Sigmoid colon (tissue), 4 donors: ENCODE results near the gene PPFIA4.

ENCODE experiments used
- POLR2AphosphoS5 ChIP-seq, 4 donors: sonication (generic); formaldehyde crosslinking; IDR thresholded peaks; one replicate each; pipeline ENCODE4 v1.6.1; 2017; ENCODE audit warnings: antibody characterized with exemption in 4 of 4
- TF ChIP-seq, protein P1 (sequence below), 4 experiments: fragments of 450-650 bp in 3 of 4; fragments of 200-600 bp in 1 of 4; IDR thresholded peaks; one replicate each; pipeline ENCODE4 v1.5.1; 2016 to 2019; ENCODE audit warnings: antibody characterized with exemption in 4 of 4, mild to moderate bottlenecking in 3 of 4, moderate library complexity in 2 of 4

DNA sequence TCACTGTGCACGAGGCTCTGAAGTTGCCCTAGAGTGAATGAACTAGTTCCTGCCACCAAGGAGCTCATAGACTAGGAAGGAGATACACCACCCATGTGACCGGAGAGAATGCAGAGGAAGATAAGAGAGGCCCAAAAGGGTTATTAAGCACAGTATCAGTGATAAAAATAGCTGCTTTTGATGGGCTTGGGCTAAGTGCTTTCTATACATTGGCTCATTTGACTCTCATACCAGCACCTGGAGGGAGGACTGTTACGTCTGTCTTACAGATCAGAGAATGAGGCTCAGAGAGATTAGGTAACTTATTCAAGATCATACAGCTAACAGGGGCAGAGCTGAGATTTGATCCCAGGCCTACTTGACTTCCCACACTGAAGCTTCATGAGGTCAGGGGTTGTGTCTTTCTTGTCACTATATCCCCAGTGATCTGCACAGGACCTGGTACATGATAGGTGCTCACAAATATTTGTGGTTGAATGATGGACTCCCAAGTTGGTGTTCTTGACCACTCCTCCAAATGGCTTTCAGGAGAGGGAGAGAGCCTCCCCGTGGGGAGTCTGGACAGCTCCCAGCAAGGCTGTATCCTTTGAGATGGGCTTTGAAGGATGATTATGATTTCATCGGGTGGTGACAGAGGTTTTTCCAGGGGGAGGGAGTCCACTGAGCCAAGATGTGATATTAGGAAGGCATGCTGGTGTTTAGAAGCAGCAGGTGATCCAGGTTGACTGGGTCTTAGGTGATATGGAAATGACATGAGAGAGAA lies 14.4 kb downstream of the PPFIA4 start:
- TF ChIP-seq, protein P1, sequence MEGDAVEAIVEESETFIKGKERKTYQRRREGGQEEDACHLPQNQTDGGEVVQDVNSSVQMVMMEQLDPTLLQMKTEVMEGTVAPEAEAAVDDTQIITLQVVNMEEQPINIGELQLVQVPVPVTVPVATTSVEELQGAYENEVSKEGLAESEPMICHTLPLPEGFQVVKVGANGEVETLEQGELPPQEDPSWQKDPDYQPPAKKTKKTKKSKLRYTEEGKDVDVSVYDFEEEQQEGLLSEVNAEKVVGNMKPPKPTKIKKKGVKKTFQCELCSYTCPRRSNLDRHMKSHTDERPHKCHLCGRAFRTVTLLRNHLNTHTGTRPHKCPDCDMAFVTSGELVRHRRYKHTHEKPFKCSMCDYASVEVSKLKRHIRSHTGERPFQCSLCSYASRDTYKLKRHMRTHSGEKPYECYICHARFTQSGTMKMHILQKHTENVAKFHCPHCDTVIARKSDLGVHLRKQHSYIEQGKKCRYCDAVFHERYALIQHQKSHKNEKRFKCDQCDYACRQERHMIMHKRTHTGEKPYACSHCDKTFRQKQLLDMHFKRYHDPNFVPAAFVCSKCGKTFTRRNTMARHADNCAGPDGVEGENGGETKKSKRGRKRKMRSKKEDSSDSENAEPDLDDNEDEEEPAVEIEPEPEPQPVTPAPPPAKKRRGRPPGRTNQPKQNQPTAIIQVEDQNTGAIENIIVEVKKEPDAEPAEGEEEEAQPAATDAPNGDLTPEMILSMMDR (IDR thresholded peaks at IDR 0.05): no peak
- TF ChIP-seq POLR2AphosphoS5 (IDR thresholded peaks at IDR 0.05): no peak
